ENCODE data around the gene ROBO3.

The ROBO3 gene

DNA sequence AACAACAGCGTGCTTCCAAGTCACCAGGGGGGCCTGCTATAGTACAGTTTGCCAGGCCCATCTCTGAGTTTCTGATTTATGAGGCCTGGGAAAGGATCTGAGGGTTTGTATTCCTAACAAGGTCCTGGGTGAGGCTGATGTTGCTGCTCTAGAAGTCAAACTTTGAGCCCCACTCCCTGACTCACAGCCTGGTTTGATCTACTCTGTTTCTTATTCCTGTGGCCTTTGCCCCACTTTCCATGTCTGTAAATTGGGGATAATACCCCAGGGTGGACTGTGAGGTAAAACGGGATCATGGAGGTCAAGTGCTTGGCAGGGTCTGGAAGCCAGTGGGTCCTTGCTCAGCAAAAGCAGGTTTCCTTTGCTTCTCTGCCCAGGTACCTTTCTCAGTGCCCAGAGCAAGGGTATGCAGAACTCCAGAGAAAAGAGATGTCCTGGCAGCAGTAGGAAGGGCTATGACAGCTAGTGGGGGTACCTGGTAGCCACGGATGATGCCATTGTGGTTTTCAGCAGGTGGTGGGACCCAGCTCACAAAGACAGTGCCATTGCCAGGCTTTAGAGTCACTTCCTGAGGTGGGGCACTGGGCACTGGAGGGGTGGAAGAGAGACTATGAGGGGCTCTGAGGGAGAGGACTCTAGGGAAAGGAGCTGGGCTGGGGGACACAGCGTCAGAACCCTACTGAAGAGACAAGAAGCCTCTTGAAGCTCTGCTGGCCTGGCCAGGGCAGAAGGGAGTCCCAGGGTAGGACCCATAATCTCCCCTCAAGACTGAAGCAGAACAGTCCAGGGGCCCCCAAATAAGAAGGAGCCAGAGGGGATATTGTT is 29.6 kb downstream of the ROBO3 start:
- Histone ChIP-seq H3K4me2 (ENCODE audit: low read length) (no peak overlapping the region), H3K9me3 (replicated peaks; ENCODE audit: low read length) (no peaks in the 10 kb centered on the region), H3K4me3 (ENCODE audit: low read length) (no peak overlapping the region), H3K27me3 (ENCODE audit: control insufficient read depth, insufficient read depth, low read length) (no peaks in the 10 kb centered on the region), H3K4me1 (ENCODE audit: control insufficient read depth, insufficient read depth, low read length) (peaks cover 42% of the 10 kb centered on the region), H3K36me3 (ENCODE audit: insufficient read depth, low read length) (no peaks in the 10 kb centered on the region), H3K9ac (ENCODE audit: low read depth, low read length) (no peak overlapping the region)

GRCh38 chr11:124895471-124895971 is 30.3 kb downstream of the ROBO3 start:
- no peak overlapping the region for H3K4me3 ChIP-seq (ENCODE audit: low read length)
- no peaks in the 10 kb centered on the region for H3K36me3 ChIP-seq (ENCODE audit: insufficient read depth, low read length)
- H3K27me3 ChIP-seq (ENCODE audit: control insufficient read depth, insufficient read depth, low read length): no peaks in the 10 kb centered on the region
- H3K9ac ChIP-seq (ENCODE audit: low read depth, low read length): no peak overlapping the region
- H3K9me3 ChIP-seq (replicated peaks; ENCODE audit: low read length): no peaks in the 10 kb centered on the region
- H3K4me1 ChIP-seq (ENCODE audit: control insufficient read depth, insufficient read depth, low read length): peaks cover 49% of the 10 kb centered on the region
- H3K4me2 ChIP-seq (ENCODE audit: low read length): no peak overlapping the region

DNA sequence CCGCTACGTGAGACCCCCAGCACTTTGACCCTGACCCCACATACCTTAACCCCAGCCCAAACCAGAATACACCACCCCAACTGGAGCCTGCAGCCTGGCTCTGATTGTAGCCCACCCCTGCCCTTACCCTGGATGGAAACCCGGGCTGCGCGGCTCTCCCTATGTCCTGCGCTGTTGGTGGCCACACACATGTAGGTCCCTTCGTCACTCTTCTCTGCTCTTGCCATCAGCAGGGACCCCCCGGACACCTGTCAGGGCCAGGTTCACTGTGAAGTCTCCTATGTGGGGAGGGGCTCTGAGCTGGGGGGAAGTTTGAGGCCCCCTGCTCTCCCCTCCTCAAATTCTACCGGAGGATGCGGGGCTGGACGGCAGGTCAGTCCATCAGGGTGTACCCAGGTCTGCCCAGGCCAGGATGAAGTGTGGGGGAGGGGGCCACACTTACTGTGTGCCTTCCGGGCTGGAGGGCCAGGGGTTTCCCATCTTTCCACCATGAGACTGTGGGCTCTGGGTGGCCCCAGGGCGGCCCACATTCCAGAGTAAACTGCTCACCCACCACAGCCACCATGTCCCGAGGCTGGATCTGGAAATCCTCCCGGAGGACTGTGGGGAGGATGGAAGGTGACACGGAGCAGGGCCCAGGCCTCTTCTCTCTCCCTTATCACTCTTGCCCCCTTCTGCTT is 31.0 kb downstream of the ROBO3 start:
- no peaks in the 10 kb centered on the region for H3K9me3 ChIP-seq (replicated peaks; ENCODE audit: low read length)
- H3K9ac ChIP-seq (ENCODE audit: low read depth, low read length): peak overlapping the region; percentile 76
- H3K36me3 ChIP-seq (ENCODE audit: insufficient read depth, low read length): no peaks in the 10 kb centered on the region
- no peaks in the 10 kb centered on the region for H3K27me3 ChIP-seq (ENCODE audit: control insufficient read depth, insufficient read depth, low read length)
- H3K4me3 ChIP-seq (ENCODE audit: low read length): peak overlapping the region; percentile 60
- peaks cover 56% of the 10 kb centered on the region for H3K4me1 ChIP-seq (ENCODE audit: control insufficient read depth, insufficient read depth, low read length)
- H3K4me2 ChIP-seq (ENCODE audit: low read length): peak overlapping the region; percentile 74

GRCh38 chr11:124896821-124897391 is 31.7 kb downstream of the ROBO3 start:
- H3K9ac ChIP-seq (ENCODE audit: low read depth, low read length): peak overlapping the region; percentile 76
- H3K4me1 ChIP-seq (ENCODE audit: control insufficient read depth, insufficient read depth, low read length): peaks cover 60% of the 10 kb centered on the region
- peak overlapping the region; percentile 74 for H3K4me2 ChIP-seq (ENCODE audit: low read length)
- H3K27me3 ChIP-seq (ENCODE audit: control insufficient read depth, insufficient read depth, low read length): no peaks in the 10 kb centered on the region
- no peaks in the 10 kb centered on the region for H3K36me3 ChIP-seq (ENCODE audit: insufficient read depth, low read length)
- no peaks in the 10 kb centered on the region for H3K9me3 ChIP-seq (replicated peaks; ENCODE audit: low read length)
- H3K4me3 ChIP-seq (ENCODE audit: low read length): peak overlapping the region; percentile 60

DNA sequence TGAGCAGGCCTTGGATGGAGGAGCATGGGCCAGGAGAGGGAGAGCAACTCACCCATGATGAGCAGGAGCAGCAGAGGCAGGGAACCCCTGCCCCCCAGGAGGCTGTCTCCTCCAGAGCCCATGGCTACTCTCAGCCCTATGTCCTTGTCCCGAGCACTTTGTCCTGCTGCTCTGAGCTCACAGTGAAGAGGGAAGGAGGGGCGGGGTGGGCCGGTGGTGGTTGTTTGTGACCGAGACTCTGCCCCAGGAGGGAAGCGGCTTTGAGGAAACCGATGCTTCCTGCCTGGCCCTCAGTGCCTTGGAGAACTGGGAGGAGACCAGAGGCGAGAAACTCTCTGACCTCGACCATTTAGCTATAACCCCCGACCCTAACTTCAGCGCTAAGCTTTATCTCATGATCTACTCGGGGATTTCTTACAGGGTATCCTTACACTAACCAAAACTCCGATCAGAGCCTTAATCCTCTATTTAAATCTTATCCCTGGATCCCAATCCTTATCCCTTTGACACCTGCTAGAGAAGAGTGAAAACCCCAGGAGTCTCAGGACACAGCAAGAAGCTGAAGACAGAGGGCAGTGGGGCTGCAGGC is 32.5 kb downstream of the ROBO3 start, which contains the start of gene ROBO4:
ROBO4 (minus strand) TSS at position 192 of the 589 bp plus-strand sequence; CDS start at position 122, 70 bp downstream.
- Histone ChIP-seq H3K9ac (ENCODE audit: low read depth, low read length) (peak within 1 kb of the TSS; percentile 76), H3K36me3 (ENCODE audit: insufficient read depth, low read length) (no peaks in the 10 kb centered on the region), H3K4me3 (ENCODE audit: low read length) (peak within 1 kb of the TSS; percentile 60)

GRCh38 chr11:124898263-124898680 is 33.0 kb downstream of the ROBO3 start:
- Histone ChIP-seq H3K9me3 (replicated peaks; ENCODE audit: low read length) (no peaks in the 10 kb centered on the region), H3K9ac (ENCODE audit: low read depth, low read length) (peak overlapping the region; percentile 76), H3K27me3 (ENCODE audit: control insufficient read depth, insufficient read depth, low read length) (no peaks in the 10 kb centered on the region), H3K4me2 (ENCODE audit: low read length) (peak overlapping the region; percentile 74), H3K36me3 (ENCODE audit: insufficient read depth, low read length) (no peaks in the 10 kb centered on the region), H3K4me1 (ENCODE audit: control insufficient read depth, insufficient read depth, low read length) (peaks cover 62% of the 10 kb centered on the region), H3K4me3 (ENCODE audit: low read length) (peak overlapping the region; percentile 15)

More for the DNA sequence above, 32.5 kb downstream of the ROBO3 start, which contains the start of gene ROBO4:
- peak within 1 kb of the TSS; percentile 74 for H3K4me2 ChIP-seq (ENCODE audit: low read length)
- no peaks in the 10 kb centered on the region for H3K27me3 ChIP-seq (ENCODE audit: control insufficient read depth, insufficient read depth, low read length)
- no peaks in the 10 kb centered on the region for H3K9me3 ChIP-seq (replicated peaks; ENCODE audit: low read length)
- H3K4me1 ChIP-seq (ENCODE audit: control insufficient read depth, insufficient read depth, low read length): peaks cover 62% of the 10 kb centered on the region

GRCh38 chr11:124898711-124899110 is 33.5 kb downstream of the ROBO3 start:
- no peaks in the 10 kb centered on the region for H3K9me3 ChIP-seq (replicated peaks; ENCODE audit: low read length)
- peaks cover 62% of the 10 kb centered on the region for H3K4me1 ChIP-seq (ENCODE audit: control insufficient read depth, insufficient read depth, low read length)
- no peaks in the 10 kb centered on the region for H3K27me3 ChIP-seq (ENCODE audit: control insufficient read depth, insufficient read depth, low read length)
- peak overlapping the region; percentile 16 for H3K4me3 ChIP-seq (ENCODE audit: low read length)
- H3K4me2 ChIP-seq (ENCODE audit: low read length): peak overlapping the region; percentile 58
- H3K9ac ChIP-seq (ENCODE audit: low read depth, low read length): peak overlapping the region; percentile 69
- no peaks in the 10 kb centered on the region for H3K36me3 ChIP-seq (ENCODE audit: insufficient read depth, low read length)

DNA sequence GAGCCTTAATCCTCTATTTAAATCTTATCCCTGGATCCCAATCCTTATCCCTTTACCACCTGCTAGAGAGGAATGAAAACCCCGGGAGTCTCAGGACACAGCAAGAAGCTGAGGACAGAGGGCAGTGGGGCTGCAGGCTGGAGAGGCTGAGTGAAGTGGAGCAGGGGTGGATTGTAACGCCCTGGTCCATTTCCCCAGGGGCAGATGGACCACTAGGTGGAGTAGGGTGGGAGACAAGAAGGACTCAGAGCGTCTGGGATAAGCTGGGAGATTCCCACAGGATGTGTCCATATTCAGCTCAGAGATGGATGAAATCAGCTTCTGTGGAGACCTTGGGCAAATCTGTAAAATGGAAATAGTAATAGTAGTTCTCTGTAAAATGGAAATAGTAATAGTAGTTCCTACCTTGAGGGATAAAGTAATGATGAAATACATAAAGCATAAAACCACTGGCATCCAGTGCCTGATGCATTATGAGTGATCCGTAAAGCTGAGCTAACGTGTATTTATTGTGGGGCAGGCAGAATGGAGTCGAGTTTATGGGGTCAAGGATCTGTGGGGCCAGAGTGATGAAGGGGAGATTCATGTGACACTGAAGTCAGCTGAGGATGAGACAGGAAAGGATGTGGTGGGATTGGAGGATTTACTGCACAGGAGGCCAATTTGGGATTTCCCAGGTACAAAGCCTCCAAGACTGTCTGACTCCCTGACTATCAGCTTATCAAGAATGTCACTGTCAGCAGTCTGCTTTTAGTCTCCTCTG is 34.3 kb downstream of the ROBO3 start:
- Histone ChIP-seq H3K36me3 (ENCODE audit: insufficient read depth, low read length) (no peaks in the 10 kb centered on the region), H3K9ac (ENCODE audit: low read depth, low read length) (peak overlapping the region; percentile 69), H3K4me2 (ENCODE audit: low read length) (peak overlapping the region; percentile 73), H3K27me3 (ENCODE audit: control insufficient read depth, insufficient read depth, low read length) (no peaks in the 10 kb centered on the region), H3K9me3 (replicated peaks; ENCODE audit: low read length) (no peaks in the 10 kb centered on the region), H3K4me1 (ENCODE audit: control insufficient read depth, insufficient read depth, low read length) (peaks cover 62% of the 10 kb centered on the region), H3K4me3 (ENCODE audit: low read length) (no peak overlapping the region)

- Histone ChIP-seq H3K9me3 (replicated peaks; ENCODE audit: low read length) (no peaks in the 10 kb centered on the region), H3K9ac (ENCODE audit: low read depth, low read length) (peak overlapping the region; percentile 68), H3K27me3 (ENCODE audit: control insufficient read depth, insufficient read depth, low read length) (no peaks in the 10 kb centered on the region), H3K36me3 (ENCODE audit: insufficient read depth, low read length) (no peaks in the 10 kb centered on the region), H3K4me2 (ENCODE audit: low read length) (peak overlapping the region; percentile 73), H3K4me3 (ENCODE audit: low read length) (peak overlapping the region; percentile 50), H3K4me1 (ENCODE audit: control insufficient read depth, insufficient read depth, low read length) (peaks cover 58% of the 10 kb centered on the region)
Measured at GRCh38 chr11:124900464-124900863, 35.2 kb downstream of the ROBO3 start.

GRCh38 chr11:124902616-124903015 is 37.4 kb downstream of the ROBO3 start:
- no peaks in the 10 kb centered on the region for H3K27me3 ChIP-seq (ENCODE audit: control insufficient read depth, insufficient read depth, low read length)
- no peak overlapping the region for H3K4me3 ChIP-seq (ENCODE audit: low read length)
- H3K9me3 ChIP-seq (replicated peaks; ENCODE audit: low read length): no peaks in the 10 kb centered on the region
- H3K36me3 ChIP-seq (ENCODE audit: insufficient read depth, low read length): no peaks in the 10 kb centered on the region
- peaks cover 40% of the 10 kb centered on the region for H3K4me1 ChIP-seq (ENCODE audit: control insufficient read depth, insufficient read depth, low read length)
- H3K9ac ChIP-seq (ENCODE audit: low read depth, low read length): no peak overlapping the region
- H3K4me2 ChIP-seq (ENCODE audit: low read length): no peak overlapping the region
